Large intestine (tissue), 3 donors: ENCODE data around the gene ADGRV1. TPM values are rescaled to one million over a fixed set of nuclear protein-coding genes. Genes with fewer than 3 reads are reported as not detected.
"Not testable (repeated sequence)": the region's sequence is repeated elsewhere in the genome, so short reads cannot be mapped to it uniquely, and the experiment has no call there.

ENCODE experiments used
- DNase-seq, 2 donors: peaks; one replicate each; pipeline versions ENCODE4 v3.0.0 to v3.0.0-alpha.2; 2013
- H3K27ac ChIP-seq: one replicate; pipeline ENCODE4 v1.5.1; 2013; ENCODE audit warnings: low read length
- H3K27me3 ChIP-seq: 2 replicates; pipeline ENCODE4 v1.6.1; 2013; ENCODE audit warnings: low read length; ENCODE audit not compliant: control insufficient read depth, insufficient read depth
- H3K36me3 ChIP-seq: 2 replicates; pipeline ENCODE4 v1.6.1; 2013; ENCODE audit warnings: low read length; ENCODE audit not compliant: control insufficient read depth, insufficient read depth
- H3K4me1 ChIP-seq: one replicate; pipeline ENCODE4 v1.6.1; 2013; ENCODE audit warnings: low read length; ENCODE audit not compliant: control insufficient read depth, insufficient read depth
- H3K4me3 ChIP-seq: one replicate; pipeline ENCODE4 v1.5.1; 2013; ENCODE audit warnings: low read length
- H3K9me3 ChIP-seq: one replicate; pipeline ENCODE4 v1.6.1; 2013; ENCODE audit warnings: mild to moderate bottlenecking, low read depth, low read length, moderate library complexity; ENCODE audit not compliant: control insufficient read depth
- WGBS: methylation state at CpG from one replicate; pipeline ENCODE4 v1.1.5; 2013; ENCODE audit warnings: low lambda C conversion rate; ENCODE audit not compliant: insufficient coverage; 5-methylcytosine and 5-hydroxymethylcytosine counted together
- polyA plus RNA-seq: library from polyadenylated mRNA; unstranded; fragments of 120-200 nt; gene quantifications from one replicate; pipeline ENCODE4 v1.2.1, GENCODE V29; 2013

The ADGRV1 gene
- polyA plus RNA-seq, 1 donor: 3.0 TPM

DNA sequence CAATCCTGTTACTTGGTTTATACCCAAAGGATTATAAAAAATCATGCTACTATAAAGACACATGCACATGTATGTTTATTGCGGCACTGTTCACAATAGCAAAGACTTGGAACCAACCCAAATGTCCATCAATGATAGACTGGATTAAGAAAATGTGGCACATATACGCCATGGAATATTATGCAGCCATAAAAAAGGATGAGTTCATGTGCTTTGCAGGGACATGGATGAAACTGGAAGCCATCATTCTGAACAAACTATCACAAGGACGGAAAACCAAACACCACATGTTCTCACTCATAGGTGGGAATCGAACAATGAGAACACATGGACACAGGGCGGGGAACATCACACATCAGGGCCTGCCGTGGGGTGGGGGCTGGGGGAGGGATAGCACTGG is 34.5 kb downstream of the ADGRV1 start:
- not testable (repeated sequence) for H3K27ac ChIP-seq, H3K27me3 ChIP-seq, H3K4me3 ChIP-seq, H3K36me3 ChIP-seq, H3K4me1 ChIP-seq, DNase-seq, H3K9me3 ChIP-seq
- no CpG with 5 or more reads among the region's 6 CpGs for WGBS

DNA sequence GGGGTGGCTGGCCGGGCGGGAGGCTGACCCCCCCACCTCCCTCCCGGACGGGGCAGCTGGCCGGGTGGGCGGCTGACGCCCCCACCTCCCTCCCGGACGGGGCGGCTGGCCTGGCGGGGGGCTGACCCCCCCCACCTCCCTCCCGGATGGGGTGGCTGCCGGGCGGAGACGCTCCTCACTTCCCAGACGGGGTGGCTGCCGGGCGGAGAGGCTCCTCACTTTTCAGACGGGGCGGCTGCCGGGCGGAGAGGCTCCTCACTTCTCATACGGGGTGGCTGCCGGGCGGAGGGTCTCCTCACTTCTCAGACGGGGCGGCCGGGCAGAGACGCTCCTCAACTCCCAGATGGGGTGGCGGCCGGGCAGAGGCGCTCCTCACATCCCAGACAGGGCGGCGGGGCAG is 37.2 kb downstream of the ADGRV1 start:
- not testable (repeated sequence) for H3K36me3 ChIP-seq, H3K4me3 ChIP-seq, H3K4me1 ChIP-seq, H3K27me3 ChIP-seq, H3K9me3 ChIP-seq, DNase-seq, H3K27ac ChIP-seq
- no CpG with 5 or more reads among the region's 34 CpGs for WGBS

GRCh38 chr5:90598293-90598692 is 39.7 kb downstream of the ADGRV1 start:
- Histone ChIP-seq H3K9me3 (peaks cover 4% of the 10 kb centered on the region), H3K27me3 (no peaks in the 10 kb centered on the region), H3K4me3 (no peak overlapping the region), H3K4me1 (no peaks in the 10 kb centered on the region), H3K27ac (no peak overlapping the region), H3K36me3 (no peaks in the 10 kb centered on the region)
- WGBS: no CpG with 5 or more reads among the region's 7 CpGs
- no peak for DNase-seq

DNA sequence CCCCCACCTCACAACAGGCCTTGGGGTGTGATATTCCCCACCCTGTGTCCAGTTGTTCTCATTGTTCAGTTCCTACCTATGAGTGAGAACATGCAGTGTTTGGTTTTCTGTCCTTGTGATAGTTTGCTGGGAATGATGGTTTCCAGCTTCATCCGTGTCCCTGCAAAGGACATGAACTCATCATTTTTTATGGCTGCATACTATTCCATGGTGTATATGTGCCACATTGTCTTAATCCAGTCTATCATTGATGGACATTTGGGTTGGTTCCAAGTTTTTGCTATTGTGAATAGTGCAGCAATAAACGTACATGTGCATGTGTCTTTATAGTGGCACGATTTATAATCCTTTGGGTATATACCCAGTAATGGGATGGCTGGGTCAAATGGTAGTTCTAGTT is 41.7 kb downstream of the ADGRV1 start:
- H3K27me3 ChIP-seq, H3K27ac ChIP-seq, H3K4me1 ChIP-seq, H3K36me3 ChIP-seq, H3K9me3 ChIP-seq, DNase-seq, H3K4me3 ChIP-seq: not testable (repeated sequence)
- WGBS: 100% methylated on average over 1 of the region's 3 CpGs

DNA sequence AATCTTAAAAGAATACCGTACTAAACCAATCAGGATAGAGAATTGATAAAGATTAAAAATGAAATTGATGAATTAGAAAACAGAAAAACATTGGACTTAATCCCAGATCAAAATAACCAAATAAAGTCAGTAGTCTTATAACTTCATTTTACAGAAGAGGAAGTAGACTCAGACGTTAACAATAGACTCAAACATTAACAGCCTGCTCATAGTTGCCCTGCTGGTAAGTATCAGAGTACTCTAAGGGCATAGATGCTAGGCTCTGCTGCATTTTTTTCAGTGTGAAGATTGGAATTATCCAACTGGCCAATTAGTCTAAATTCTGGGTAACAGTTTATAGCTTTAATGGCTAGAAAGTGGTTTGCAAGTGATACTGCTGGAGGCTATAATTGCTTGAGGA is 42.9 kb downstream of the ADGRV1 start:
- no peak overlapping the region for H3K27ac ChIP-seq
- H3K27me3 ChIP-seq: no peaks in the 10 kb centered on the region
- no peaks in the 10 kb centered on the region for H3K4me1 ChIP-seq
- no peak overlapping the region for H3K4me3 ChIP-seq
- no peak for DNase-seq
- 100% methylated on average over 1 of the region's 2 CpGs for WGBS
- H3K36me3 ChIP-seq: no peaks in the 10 kb centered on the region
- peaks cover 3% of the 10 kb centered on the region for H3K9me3 ChIP-seq

DNA sequence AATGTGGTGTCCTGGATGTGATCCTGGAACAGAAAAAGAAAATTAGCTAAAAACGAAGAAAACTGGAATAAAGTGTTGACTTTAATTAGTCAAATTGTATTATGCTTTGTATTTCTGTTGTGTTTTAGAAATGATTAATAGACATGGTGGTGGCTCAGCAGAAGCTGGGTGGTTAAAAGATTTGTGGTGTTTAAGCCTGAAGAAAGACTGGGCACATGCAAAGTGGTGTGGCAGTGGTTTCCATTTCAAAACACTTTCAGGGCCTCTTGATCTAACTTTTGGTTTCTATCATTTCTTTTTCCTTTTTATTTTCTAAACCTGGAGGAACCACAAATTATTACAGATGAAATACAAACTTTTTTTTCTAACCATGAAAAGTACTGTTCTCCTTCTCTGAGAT is 44.1 kb downstream of the ADGRV1 start:
- H3K9me3 ChIP-seq: no peaks in the 10 kb centered on the region
- WGBS: no CpG with 5 or more reads among the region's 1 CpG
- no peaks in the 10 kb centered on the region for H3K27me3 ChIP-seq
- H3K36me3 ChIP-seq: no peaks in the 10 kb centered on the region
- H3K27ac ChIP-seq: no peak overlapping the region
- DNase-seq: no peak
- H3K4me3 ChIP-seq: no peak overlapping the region
- H3K4me1 ChIP-seq: no peaks in the 10 kb centered on the region

DNA sequence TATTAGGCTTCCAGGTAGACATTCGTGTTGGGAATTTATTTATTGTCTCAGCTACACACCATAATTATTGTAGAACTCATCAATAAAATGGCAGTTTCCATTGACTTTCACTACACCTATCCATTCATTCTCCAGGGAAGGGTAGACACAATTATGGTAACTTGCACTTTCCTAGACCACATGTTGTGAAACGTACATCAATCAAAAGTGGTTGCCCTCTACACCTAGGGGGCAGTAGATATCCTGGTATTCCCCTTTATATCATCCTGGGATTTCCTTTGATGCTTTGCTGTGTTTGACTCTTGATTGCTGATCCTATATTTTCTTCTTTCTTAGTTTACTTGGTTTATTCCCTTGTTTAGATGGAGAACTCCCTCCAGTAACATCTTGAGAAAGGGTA is 47.9 kb downstream of the ADGRV1 start:
- Histone ChIP-seq H3K27ac (no peak overlapping the region), H3K4me1 (no peaks in the 10 kb centered on the region), H3K36me3 (no peaks in the 10 kb centered on the region), H3K4me3 (no peak overlapping the region), H3K27me3 (no peaks in the 10 kb centered on the region), H3K9me3 (no peaks in the 10 kb centered on the region)
- DNase-seq: no peak
- WGBS: 100% methylated on average over 1 of the region's 2 CpGs

- no peaks in the 10 kb centered on the region for H3K36me3 ChIP-seq
- H3K9me3 ChIP-seq: no peaks in the 10 kb centered on the region
- H3K4me3 ChIP-seq: no peak overlapping the region
- DNase-seq: no peak
- no peak overlapping the region for H3K27ac ChIP-seq
- H3K27me3 ChIP-seq: no peaks in the 10 kb centered on the region
- 80% methylated on average over 1 of the region's 1 CpG for WGBS
- no peaks in the 10 kb centered on the region for H3K4me1 ChIP-seq
These were observed 54.3 kb downstream of the ADGRV1 start for GRCh38 chr5:90612919-90613318.

DNA sequence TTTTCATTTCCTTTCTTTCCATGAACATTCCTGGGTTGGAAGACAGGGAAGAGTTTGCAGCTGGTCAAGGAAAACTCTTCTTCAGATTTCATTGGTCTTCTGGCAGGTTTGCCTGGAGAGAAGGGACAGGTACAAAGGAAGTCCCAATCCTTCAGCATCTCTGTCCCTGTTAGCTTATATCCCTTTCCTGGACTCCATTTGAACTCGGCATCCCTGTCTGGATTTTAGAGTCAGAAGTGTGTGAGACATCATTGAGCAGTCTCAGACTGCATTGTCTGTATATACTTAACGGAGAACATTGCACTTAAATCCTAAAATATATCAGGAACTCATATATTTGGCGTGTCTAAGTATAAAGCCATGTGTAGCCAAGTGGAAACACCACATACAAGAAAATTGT is 54.9 kb downstream of the ADGRV1 start:
- no peak overlapping the region for H3K27ac ChIP-seq
- H3K4me1 ChIP-seq: no peaks in the 10 kb centered on the region
- H3K4me3 ChIP-seq: no peak overlapping the region
- no peaks in the 10 kb centered on the region for H3K9me3 ChIP-seq
- WGBS: 100% methylated on average over 1 of the region's 3 CpGs
- no peak for DNase-seq
- no peaks in the 10 kb centered on the region for H3K36me3 ChIP-seq
- H3K27me3 ChIP-seq: no peaks in the 10 kb centered on the region

- no peaks in the 10 kb centered on the region for H3K4me1 ChIP-seq
- no peak for DNase-seq
- no peaks in the 10 kb centered on the region for H3K36me3 ChIP-seq
- no peak overlapping the region for H3K27ac ChIP-seq
- H3K9me3 ChIP-seq: no peaks in the 10 kb centered on the region
- WGBS: 95% methylated on average over 4 of the region's 6 CpGs
- no peak overlapping the region for H3K4me3 ChIP-seq
- no peaks in the 10 kb centered on the region for H3K27me3 ChIP-seq
These were observed 55.4 kb downstream of the ADGRV1 start for GRCh38 chr5:90613918-90614504.

DNA sequence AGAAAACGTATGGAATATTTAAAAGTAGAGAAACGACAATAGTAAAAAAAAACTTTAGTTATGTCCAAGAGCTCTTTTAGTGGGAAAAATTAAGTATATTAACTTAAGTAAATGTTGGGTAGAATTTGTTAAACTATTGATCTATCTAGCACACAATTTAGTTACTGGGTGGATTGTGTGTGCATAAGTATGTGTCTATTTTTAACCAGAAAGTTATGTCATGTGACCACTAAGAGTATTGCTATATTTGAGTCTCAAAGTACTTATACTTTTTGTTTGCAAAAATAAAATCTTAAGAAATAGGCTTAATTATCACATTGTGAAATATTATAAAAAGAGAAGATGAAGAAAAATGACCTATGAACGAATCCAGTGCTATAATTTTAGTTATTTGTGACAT is 56.8 kb downstream of the ADGRV1 start:
- DNase-seq: no peak
- no peaks in the 10 kb centered on the region for H3K36me3 ChIP-seq
- H3K4me3 ChIP-seq: no peak overlapping the region
- WGBS: 93% methylated on average over 3 of the region's 3 CpGs
- H3K27ac ChIP-seq: no peak overlapping the region
- no peaks in the 10 kb centered on the region for H3K27me3 ChIP-seq
- H3K9me3 ChIP-seq: no peaks in the 10 kb centered on the region
- H3K4me1 ChIP-seq: no peaks in the 10 kb centered on the region
